Measurements from ENCODE around the gene NAALADL2.

DNA sequence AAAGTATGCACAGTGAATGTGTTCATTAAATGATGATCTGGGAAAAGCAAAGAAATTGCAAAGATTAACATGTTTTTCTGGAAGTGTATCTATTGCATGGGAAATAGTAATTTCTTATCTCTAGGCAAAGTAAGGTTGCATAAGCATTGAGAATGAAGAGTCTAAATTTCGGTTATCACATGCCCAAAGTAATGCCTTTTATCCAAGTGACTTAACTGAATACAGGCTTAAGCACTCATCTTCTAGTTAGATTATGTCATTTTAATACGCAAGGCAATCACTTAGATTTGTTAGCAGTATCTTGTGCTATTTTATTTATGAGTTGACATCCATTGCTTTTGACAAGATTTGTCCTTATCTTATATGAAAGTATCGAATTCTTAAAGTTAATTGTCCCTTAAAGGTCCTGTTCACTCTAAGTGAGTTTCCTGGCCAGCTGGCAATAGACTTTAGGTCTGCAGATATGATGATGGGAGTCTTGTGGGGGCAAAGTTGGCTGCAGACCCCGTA lies 100.5 kb downstream of the NAALADL2 start:
- TF ChIP-seq, protein P1, sequence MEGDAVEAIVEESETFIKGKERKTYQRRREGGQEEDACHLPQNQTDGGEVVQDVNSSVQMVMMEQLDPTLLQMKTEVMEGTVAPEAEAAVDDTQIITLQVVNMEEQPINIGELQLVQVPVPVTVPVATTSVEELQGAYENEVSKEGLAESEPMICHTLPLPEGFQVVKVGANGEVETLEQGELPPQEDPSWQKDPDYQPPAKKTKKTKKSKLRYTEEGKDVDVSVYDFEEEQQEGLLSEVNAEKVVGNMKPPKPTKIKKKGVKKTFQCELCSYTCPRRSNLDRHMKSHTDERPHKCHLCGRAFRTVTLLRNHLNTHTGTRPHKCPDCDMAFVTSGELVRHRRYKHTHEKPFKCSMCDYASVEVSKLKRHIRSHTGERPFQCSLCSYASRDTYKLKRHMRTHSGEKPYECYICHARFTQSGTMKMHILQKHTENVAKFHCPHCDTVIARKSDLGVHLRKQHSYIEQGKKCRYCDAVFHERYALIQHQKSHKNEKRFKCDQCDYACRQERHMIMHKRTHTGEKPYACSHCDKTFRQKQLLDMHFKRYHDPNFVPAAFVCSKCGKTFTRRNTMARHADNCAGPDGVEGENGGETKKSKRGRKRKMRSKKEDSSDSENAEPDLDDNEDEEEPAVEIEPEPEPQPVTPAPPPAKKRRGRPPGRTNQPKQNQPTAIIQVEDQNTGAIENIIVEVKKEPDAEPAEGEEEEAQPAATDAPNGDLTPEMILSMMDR (conservative IDR thresholded peaks at IDR 0.05 in 1 of 2, IDR thresholded peaks at IDR 0.05 in 1 of 2; ENCODE audit: extremely low read depth in 1 of 2, insufficient read depth in 1 of 2, low read depth in 1 of 2, low read length in 2 of 2), result no peak
- TF ChIP-seq EZH2 (IDR thresholded peaks at IDR 0.05; ENCODE audit: borderline replicate concordance, low read length), result no peak

Data from mammary epithelial cell (primary cell).